ENCODE results near the gene URB1. TPM values are rescaled to one million over a fixed set of nuclear protein-coding genes. Genes with fewer than 3 reads are reported as not detected.

The URB1 gene
- total and polyA plus RNA-seq, 2 donors (not counting 3 experiments of a cell fraction or from before 2014, with no cell fraction given) = 8.0 to 27.3 TPM

DNA sequence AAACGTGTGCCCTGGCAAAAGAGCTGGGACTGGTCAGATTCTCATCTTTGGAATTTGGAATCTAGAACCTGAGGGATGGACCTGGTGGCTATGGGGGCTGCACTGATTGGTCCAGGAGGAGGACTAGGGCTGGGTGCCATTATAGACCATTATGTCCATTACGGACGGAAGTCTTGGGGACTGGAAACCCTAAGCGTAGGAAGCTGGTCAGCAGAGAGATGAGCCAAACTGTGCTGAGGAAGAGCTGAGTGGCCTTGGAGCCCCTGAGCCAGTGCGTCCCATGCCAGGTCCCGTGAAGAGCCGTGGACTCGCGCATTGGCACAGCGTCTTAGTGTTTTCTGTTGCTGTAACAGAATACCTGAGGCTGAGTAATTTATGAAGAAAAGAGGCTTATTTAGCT, 84.1 kb downstream of the URB1 start:
- no peaks in the 10 kb centered on the region for H3K27me3 ChIP-seq (ENCODE audit: control insufficient read depth in 2 of 2, insufficient read depth in 2 of 2, low read length in 2 of 2)
- ChIA-PET CTCF (interaction anchor here (1.3 kb wide), 1 partner anchor 292 kb away, joined by 5 read pairs; no protein-coding TSS in a partner anchor), POLR2A (no interaction called here)
- intact Hi-C loops (cut with micrococcal nuclease) (loop anchor here (5.0 kb wide), 1 partner anchor 294 kb away; no protein-coding TSS in a partner anchor), dilution Hi-C loops (cut with MboI; ENCODE audit: extremely low pct_ligation_motif_present, low sequenced_read_pairs) (no loop called here)
- no peak overlapping the region for H3K4me2 ChIP-seq (ENCODE audit: insufficient read depth, low read length)
- DNase-seq (ENCODE audit: low read depth, low spot score) = no peak
- H3K79me2 ChIP-seq (ENCODE audit: control insufficient read depth, insufficient read depth, low read length) = no peaks in the 10 kb centered on the region
- no TSS peak for BruUV-seq (replicated peaks)
- no peak overlapping the region for H3K27ac ChIP-seq (ENCODE audit: insufficient read depth, low read depth, low read length)
- no peaks in the 10 kb centered on the region for H4K20me1 ChIP-seq (replicated peaks; ENCODE audit: control insufficient read depth, extremely low read depth, insufficient read depth, low read length)
- no peak for FAIRE-seq
- TF ChIP-seq, protein P1, sequence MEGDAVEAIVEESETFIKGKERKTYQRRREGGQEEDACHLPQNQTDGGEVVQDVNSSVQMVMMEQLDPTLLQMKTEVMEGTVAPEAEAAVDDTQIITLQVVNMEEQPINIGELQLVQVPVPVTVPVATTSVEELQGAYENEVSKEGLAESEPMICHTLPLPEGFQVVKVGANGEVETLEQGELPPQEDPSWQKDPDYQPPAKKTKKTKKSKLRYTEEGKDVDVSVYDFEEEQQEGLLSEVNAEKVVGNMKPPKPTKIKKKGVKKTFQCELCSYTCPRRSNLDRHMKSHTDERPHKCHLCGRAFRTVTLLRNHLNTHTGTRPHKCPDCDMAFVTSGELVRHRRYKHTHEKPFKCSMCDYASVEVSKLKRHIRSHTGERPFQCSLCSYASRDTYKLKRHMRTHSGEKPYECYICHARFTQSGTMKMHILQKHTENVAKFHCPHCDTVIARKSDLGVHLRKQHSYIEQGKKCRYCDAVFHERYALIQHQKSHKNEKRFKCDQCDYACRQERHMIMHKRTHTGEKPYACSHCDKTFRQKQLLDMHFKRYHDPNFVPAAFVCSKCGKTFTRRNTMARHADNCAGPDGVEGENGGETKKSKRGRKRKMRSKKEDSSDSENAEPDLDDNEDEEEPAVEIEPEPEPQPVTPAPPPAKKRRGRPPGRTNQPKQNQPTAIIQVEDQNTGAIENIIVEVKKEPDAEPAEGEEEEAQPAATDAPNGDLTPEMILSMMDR (IDR thresholded peaks at IDR 0.05; ENCODE audit: extremely low read depth in 1 of 2, insufficient read depth in 1 of 2, low read depth in 1 of 2, low read length in 2 of 2) = no peak
- TF ChIP-seq GATA2 (IDR thresholded peaks at IDR 0.05; ENCODE audit: insufficient read depth, insufficient read length, low read depth, low read length) (no peak), FOS (IDR thresholded peaks at IDR 0.05; ENCODE audit: borderline replicate concordance, insufficient read depth, low read length) (no peak)
- H2AFZ ChIP-seq (ENCODE audit: low read depth, low read length) = no peak overlapping the region
- no peak overlapping the region for H3K9ac ChIP-seq (replicated peaks; ENCODE audit: extremely low read depth, insufficient read depth, low read length)
- no peaks in the 10 kb centered on the region for H3K9me1 ChIP-seq (replicated peaks; ENCODE audit: control insufficient read depth, extremely low read depth, insufficient read depth, low read length)
- no peaks in the 10 kb centered on the region for H3K9me3 ChIP-seq (replicated peaks; ENCODE audit: control insufficient read depth, insufficient read depth, low read length)
- H3K36me3 ChIP-seq (ENCODE audit: control insufficient read depth in 2 of 2, extremely low read depth in 1 of 2, insufficient read depth in 2 of 2, low read length in 2 of 2) = peaks cover 2 to 5% of the 10 kb centered on the region in 2 experiments
- H3K4me1 ChIP-seq (ENCODE audit: control insufficient read depth, extremely low read depth, insufficient read depth, low read length) = no peaks in the 10 kb centered on the region
- no peak overlapping the region for H3K4me3 ChIP-seq (replicated peaks in 1 of 3; ENCODE audit: insufficient read depth in 1 of 3, low read depth in 1 of 3, low read length in 3 of 3)

DNA sequence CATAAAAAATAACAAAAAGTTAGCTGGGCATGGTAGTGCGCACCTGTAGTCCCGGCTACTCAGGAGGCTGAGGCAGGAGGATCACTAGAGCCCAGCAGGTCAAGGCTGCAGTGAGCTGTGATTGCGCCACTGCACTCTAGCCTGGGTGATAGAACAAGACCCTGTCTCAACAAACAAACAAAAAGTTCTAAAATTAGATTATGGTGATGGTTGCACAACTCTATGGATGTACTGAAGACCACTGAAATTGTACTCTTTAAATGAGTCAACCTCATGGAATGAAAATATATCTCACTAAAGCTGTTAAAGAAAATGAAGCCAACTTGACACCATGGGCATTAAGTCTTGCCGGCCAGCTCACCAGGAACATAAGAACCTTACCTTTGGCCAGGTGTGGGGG, 85.1 kb downstream of the URB1 start:
- Histone ChIP-seq H3K4me2 (ENCODE audit: insufficient read depth, low read length) (no peak overlapping the region), H3K4me1 (ENCODE audit: control insufficient read depth, extremely low read depth, insufficient read depth, low read length) (no peaks in the 10 kb centered on the region), H3K4me3 (replicated peaks in 1 of 3; ENCODE audit: insufficient read depth in 1 of 3, low read depth in 1 of 3, low read length in 3 of 3) (no peak overlapping the region), H3K27me3 (ENCODE audit: control insufficient read depth in 2 of 2, insufficient read depth in 2 of 2, low read length in 2 of 2) (no peaks in the 10 kb centered on the region), H3K79me2 (ENCODE audit: control insufficient read depth, insufficient read depth, low read length) (no peaks in the 10 kb centered on the region), H4K20me1 (replicated peaks; ENCODE audit: control insufficient read depth, extremely low read depth, insufficient read depth, low read length) (no peaks in the 10 kb centered on the region), H2AFZ (ENCODE audit: low read depth, low read length) (no peak overlapping the region), H3K36me3 (ENCODE audit: control insufficient read depth in 2 of 2, extremely low read depth in 1 of 2, insufficient read depth in 2 of 2, low read length in 2 of 2) (peaks cover 2 to 4% of the 10 kb centered on the region in 2 experiments), H3K27ac (ENCODE audit: insufficient read depth, low read depth, low read length) (no peak overlapping the region), H3K9me3 (replicated peaks; ENCODE audit: control insufficient read depth, insufficient read depth, low read length) (no peaks in the 10 kb centered on the region), H3K9ac (replicated peaks; ENCODE audit: extremely low read depth, insufficient read depth, low read length) (no peak overlapping the region), H3K9me1 (replicated peaks; ENCODE audit: control insufficient read depth, extremely low read depth, insufficient read depth, low read length) (no peaks in the 10 kb centered on the region)
- ChIA-PET CTCF (interaction anchor here (0.6 to 1.2 kb wide), 2 partner anchors 9 to 477 kb away, joined by 3 read pairs; partner anchors contain the start of gene MRAP), POLR2A (no interaction called here)
- BruUV-seq (replicated peaks) = no TSS peak
- intact Hi-C loops (cut with micrococcal nuclease) = loop anchor here (5.0 kb wide), 1 partner anchor 295 kb away; no protein-coding TSS in a partner anchor
- DNase-seq (ENCODE audit: low read depth, low spot score) (no peak), FAIRE-seq (no peak)
- TF ChIP-seq MYC (IDR thresholded peaks at IDR 0.05; ENCODE audit: low read depth, low read length) (no peak), EZH2 (IDR thresholded peaks at IDR 0.05; ENCODE audit: borderline replicate concordance, low read depth, low read length, severe bottlenecking) (no peak), JUN (IDR thresholded peaks at IDR 0.05; ENCODE audit: borderline replicate concordance, insufficient read depth, insufficient read length, low read depth) (no peak), POLR2AphosphoS5 (IDR thresholded peaks at IDR 0.05; ENCODE audit: insufficient read depth, low read depth, low read length) (no peak), POLR2A (IDR thresholded peaks at IDR 0.05; ENCODE audit: low read depth, low read length) (no peak), FOS (IDR thresholded peaks at IDR 0.05; ENCODE audit: borderline replicate concordance, insufficient read depth, low read length) (no peak), GATA2 (IDR thresholded peaks at IDR 0.05; ENCODE audit: insufficient read depth, insufficient read length, low read depth, low read length) (no peak)
- TF ChIP-seq, protein P2, sequence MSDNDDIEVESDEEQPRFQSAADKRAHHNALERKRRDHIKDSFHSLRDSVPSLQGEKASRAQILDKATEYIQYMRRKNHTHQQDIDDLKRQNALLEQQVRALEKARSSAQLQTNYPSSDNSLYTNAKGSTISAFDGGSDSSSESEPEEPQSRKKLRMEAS (IDR thresholded peaks at IDR 0.05; ENCODE audit: insufficient read depth, insufficient read length) = no peak
- TF ChIP-seq, protein P1 (IDR thresholded peaks at IDR 0.05; ENCODE audit: extremely low read depth in 1 of 2, insufficient read depth in 1 of 2, low read depth in 1 of 2, low read length in 2 of 2) = no peak
- dilution Hi-C loops (cut with MboI; ENCODE audit: extremely low pct_ligation_motif_present, low sequenced_read_pairs) = no loop called here

Measured in endothelial cell of umbilical vein (primary cell).